Erythroblast (primary cell): ENCODE measurements around the gene MAB21L1.

Experiments
- DNase-seq, 2 experiments: peaks; one replicate each; lab custom pipeline; 2025; lab: John Stamatoyannopoulos, UW
- GATA1 ChIP-seq: IDR thresholded peaks from 2 replicates; pipeline ENCODE4 v1.6.1; 2011; ENCODE audit warnings: low read depth, mild to moderate bottlenecking, control low read depth, low read length, moderate library complexity
- POLR2A ChIP-seq: IDR thresholded peaks from 2 replicates; pipeline ENCODE4 v1.6.1; 2011; ENCODE audit warnings: mild to moderate bottlenecking, low read length

MAB21L1 gene

DNA sequence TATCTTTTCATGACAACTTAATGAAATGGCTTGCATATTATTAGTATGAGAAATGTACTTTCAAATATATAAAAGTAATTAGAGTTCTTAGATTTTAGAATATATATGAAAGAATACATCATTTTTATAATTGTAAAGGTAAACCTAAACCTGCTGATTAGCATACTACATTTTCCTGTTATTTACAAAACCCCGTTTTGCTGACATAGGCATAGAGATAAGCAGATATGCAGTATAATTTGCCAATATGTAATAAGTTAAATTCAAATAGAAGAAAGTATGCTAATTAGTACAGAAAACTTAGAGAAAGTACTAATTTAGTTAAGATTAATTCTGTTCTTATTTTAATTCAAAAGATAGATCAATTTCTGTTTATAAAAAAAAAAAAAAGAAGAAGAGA lies 21.5 kb downstream of the MAB21L1 start:
- DNase-seq = no peak
- TF ChIP-seq GATA1 (no peak), POLR2A (no peak)

DNA sequence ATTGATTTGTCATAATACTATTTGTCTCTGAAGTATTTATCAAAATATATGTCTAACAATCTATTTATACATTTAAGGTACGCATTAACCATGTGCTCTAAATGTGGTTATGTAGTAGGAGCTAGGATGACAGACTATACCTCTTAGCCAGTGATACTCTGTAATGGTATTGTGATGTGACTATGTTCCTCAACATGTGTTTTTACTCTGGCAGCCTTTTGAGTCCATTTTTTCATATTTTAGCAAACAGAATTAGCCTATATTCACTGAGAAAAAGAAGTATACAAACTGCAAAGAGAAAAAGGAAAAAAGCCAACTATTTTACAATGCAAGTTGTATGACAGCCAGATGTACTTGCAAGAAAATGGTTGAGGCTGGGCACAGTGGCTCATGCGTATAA lies 26.7 kb downstream of the MAB21L1 start:
- DNase-seq = no peak
- no peak for TF ChIP-seq POLR2A
- no peak for TF ChIP-seq GATA1

GRCh38 chr13:35448465-35448864 lies 28.0 kb downstream of the MAB21L1 start:
- DNase-seq = no peak
- no peak for TF ChIP-seq POLR2A
- no peak for TF ChIP-seq GATA1
